Measurements from ENCODE around the gene ATXN1.

The ATXN1 gene

DNA sequence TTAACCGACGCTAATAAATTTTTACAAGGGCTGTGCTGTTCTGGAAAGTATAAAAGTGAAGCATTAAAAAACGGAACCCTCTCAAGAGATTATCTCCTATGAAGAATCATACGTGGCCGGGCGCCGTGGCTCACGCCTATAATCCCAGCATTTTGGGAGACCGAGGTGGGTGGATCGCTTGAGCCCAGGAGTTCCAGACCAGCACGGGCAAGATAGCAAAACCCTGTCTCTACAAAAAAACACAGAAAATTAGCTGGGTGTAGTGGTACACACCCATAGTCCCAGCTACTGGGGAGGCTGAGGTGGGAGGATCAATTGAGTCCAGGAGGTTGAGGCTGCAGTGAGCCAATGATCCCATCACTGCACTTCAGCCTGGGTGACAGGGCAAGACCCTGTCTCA, 439.4 kb downstream of the ATXN1 start:
- DNase-seq: no peak

DNA sequence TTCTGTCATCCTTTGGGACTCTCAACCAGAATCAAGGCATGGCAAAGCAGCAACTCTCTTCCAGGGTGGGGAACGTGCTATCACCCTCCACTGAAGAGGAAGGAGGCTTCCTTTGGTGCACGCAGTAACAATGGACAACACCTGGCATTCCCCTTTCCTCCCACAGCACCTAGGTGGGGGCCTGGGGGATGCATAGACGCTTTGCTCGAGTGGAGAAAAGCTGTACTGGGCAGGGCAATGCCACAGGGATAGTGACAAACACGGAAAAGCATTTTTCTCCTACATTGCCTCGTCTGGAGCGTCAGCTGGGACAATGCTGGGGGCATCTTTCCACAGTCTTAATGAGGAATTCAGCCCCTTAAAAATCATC, 439.9 kb downstream of the ATXN1 start:
- DNase-seq: no peak

DNA sequence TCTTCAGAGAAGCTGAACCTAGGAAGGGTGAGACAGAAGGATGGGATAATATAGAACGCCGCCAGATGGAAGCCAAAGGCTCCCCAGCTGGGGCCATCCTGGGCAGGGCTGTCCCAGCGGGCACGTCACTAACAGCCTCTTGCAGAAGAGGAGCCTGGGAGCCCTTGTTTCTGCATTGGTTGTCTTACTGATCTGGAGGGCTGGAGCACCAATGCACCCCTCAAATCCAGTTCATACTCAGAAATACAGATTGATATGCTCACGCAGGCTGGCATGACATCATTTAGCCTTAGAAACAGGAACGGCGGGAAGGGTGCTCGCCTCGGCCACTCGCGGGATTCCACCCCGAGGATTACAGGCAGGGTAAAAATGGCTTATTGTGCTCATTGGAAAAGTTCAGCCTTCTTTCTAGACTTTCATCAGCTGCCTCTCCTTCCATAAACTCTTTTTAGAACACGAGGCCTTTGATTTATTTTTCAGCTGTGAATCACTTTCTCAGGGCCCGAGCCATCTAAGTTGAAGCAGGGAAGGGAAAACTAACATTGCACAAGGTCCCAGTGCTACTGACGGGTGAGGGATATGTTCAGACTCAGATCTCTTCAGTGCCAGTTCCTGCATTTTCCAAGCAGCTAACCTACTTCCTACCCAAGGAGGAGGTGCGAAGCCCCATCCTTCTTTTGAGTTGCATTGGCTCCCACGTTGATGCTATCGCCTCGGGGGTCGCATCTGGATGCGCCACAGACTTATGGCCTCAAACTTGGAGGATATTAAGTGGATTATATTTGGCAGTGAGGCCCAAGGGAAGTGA, 440.5 kb downstream of the ATXN1 start:
- no peak for DNase-seq

DNA sequence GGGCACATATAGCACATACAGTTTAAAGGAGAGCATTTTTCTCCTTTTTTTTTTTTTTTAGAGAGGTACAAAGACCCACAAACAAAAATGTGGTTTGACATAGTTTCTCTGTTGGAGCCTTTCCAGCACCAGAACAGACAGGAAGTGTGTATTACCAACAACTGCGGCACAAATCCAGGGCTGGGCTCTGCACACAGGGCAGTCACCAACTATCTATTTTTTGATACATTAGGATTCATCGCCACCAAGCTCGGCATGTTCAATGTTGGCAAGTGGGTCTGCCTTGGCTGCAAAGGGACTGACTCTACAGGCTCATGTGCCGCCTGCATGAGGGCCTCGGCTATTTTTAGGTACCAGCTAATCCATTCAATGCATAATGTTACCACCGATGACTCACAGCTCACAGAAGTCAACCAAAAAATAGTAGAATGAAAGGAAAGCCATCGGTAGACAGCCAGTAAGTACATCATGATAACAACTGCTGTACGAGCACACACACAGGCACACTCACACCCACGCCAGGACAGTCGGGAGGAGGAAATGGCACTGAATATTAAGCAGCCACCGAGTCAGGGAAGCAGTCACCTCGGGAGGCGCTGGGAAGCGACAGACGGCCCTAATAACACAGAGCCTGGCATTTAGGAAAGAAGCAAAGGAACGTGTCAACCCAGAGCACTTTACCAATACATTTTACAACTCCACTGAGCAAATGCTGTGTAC, 441.3 kb downstream of the ATXN1 start:
- peak; percentile 45 for DNase-seq

DNA sequence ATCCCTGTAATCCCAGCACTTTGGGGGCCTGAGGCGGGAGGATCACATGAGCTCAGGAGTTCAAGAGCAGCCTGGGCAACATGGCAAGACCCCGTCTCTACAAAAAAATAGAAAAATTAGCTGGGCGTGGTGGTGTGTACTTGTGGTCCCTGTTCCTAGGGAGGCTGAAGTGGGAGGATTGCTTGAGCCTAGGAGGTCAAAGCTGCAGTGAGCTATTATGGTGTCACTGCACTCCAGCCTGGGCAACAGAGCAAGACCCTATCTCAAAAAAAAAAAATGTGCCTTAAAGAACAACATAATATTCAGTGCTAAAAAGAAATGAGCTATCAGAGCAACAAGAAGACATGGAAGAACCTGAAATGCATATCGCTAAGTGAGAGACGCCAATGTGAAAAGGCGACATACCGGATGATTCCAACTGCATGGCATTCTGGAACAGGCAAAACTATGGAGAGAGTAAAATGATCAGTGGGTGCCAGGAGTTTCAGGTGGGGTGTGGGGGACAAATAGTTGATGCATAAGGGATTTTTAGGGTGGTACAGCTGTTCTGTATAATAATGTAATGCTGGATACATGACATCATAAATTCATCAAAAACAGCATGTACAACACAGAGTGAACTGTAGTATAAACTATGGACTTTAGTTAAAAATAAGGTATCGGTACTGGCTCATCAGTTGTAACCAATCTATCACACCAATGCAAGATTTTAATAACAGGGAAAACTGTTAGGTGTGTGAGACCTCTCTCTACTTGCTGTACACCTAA, 442.1 kb downstream of the ATXN1 start:
- no peak for DNase-seq

DNA sequence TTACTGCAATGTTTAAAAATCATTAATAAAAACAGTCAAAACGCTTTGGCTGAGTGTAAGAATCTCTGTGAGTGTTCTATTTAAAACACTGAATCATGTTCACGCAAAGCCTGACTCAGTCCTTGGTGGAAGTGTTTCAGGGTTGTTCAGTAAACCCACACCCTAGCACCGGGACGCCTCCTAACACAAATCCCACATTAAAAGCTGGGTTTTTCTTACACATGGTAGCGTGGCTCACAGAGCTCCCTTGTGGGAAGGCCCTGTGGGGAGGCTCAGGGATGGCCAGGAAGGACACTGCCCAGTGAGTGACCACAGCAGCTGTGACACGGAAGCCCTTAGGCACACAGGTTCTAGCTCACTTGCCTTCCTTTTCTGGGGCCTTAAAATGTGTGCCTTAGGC, 442.7 kb downstream of the ATXN1 start:
- no peak for DNase-seq

DNA sequence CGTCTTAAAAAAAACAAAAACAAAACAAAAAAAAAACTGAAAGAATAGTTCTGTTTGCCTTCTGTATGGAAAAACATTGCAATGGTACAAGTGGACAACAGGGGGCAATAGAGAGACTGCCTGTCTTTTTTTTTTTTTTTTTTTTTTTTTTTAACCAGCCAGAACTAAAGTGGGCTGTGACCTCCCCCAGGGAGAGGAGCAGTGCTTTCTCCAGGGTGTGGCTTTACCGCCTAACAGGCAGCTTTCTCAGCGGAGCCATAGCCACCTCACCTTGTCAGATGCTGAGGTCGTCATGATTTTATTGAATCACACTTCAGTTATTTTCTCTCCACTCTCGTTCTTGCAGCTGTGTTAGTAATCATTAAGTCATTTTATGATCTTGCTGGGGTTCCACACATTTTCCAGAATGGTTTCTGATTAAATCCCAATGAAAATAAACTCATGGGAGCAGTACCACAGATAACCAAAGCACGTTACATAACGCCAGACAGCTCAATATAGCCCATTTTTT, 444.5 kb downstream of the ATXN1 start:
- no peak for DNase-seq

DNA sequence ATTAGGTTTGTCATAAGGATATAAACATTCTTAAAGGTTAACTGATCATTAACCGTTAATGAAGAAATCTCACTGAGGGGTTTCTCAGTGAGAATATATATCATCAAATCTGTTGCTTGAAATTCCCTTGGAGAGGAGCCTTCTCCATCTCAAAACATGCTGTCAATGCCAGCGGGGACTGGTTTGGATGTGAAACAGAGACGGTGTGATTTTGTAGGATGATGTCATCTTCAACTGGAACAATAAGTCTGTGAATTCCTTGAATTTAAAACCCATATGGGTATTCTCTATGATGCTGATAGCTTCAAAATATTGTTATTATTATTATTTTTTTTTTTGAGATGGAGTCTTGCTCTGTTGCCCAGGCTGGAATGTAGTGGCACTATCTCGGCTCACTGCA, 447.0 kb downstream of the ATXN1 start:
- no peak for DNase-seq

DNA sequence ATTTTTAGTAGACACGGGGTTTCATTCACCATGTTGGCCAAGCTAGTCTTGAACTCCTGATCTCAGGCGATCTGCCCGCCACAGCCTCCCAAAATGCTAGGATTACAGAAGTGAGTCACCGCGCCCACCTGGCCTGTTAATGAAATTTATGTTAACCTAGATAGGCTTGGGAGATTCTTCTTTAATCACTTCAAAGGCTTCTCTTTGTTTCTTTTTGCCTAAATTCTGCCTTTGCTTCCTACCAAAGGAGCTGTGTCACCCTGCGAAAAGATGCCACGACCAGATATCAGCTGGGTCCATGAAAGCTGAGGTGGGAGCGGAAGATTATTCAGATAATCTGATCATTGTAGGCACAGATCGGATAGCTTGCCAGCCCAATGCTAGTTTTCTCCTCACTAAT, 447.5 kb downstream of the ATXN1 start:
- DNase-seq: no peak

DNA sequence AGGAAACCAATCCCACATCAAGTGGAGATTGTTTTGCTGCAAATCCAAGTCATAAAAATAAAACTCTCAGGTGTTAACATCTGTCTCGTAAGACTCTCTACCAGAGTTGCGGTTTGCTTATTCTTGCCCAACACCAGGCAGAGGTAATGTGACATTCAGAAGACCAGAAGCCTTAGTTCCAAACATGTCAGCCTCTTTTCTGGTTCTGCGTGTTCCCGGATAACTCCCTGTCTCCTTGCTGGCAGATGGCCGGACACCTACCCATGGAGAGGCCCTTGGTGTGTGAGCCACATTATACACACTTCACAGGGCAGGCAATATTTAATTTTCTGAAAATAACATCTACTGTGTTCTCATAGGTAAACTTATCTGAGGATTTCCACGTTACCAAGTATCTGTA, 449.5 kb downstream of the ATXN1 start:
- DNase-seq: no peak

DNA sequence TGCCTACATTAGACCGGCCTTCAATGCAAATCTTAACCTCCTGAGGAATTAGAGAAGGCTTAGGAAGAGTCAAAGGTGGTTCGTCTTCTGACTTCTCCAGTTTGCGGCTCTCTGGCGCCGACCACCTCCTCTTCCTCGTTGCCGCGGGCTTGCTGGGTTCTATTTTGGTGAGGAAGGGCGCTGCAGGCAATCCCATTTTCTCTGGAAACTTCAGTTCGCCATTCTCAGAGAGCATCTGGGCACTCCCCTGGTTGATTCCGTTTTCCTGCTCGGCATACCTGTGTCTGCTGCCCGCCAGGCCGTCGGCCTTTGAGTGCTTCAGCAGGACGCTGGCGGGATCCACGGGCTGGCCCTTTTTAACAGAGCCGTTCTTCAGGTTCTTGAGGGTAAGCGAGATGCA, 454.9 kb downstream of the ATXN1 start:
- DNase-seq: no peak

DNA sequence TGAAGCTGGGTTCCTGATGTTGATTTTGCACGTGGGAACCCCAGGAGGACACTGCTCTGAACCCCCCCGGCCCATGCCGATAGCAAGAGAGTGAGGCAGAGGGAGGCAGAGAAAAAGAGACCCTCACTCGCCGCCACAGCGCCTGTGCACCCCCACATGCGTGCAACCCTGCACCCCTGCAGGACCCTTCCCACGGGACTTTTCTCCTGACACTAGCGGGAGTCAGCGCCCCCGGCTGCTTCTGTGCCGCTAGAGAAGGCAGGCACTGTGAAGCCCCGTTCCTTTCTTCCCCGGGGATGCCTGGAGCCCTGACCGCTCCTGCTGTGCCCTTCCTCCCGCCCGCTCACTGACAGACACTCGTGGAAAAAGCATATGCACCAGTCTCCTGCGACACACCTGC, 455.5 kb downstream of the ATXN1 start:
- no peak for DNase-seq

DNA sequence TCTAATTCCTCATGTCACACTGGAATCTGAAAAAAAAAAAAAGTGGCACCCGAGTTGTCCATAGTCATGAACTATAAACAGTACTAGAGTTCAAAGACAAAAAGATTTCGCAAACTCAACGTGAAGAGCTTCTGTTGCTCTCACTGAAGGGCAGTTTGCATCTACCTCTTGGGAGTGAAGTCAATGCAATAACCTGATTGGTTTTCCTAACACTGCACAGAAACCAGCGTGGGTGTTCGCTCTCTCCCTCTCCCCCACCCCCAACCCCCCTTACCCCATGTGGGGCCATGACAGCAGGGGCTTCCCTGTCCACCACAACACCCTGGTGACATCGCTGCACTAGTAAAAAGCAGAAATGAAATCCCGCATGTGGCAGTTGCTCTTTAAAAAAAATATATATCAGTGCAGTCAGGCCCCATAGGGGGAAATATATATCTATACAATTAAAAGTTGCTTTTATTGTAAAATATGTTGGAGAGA, 456.0 kb downstream of the ATXN1 start:
- no peak for DNase-seq

DNA sequence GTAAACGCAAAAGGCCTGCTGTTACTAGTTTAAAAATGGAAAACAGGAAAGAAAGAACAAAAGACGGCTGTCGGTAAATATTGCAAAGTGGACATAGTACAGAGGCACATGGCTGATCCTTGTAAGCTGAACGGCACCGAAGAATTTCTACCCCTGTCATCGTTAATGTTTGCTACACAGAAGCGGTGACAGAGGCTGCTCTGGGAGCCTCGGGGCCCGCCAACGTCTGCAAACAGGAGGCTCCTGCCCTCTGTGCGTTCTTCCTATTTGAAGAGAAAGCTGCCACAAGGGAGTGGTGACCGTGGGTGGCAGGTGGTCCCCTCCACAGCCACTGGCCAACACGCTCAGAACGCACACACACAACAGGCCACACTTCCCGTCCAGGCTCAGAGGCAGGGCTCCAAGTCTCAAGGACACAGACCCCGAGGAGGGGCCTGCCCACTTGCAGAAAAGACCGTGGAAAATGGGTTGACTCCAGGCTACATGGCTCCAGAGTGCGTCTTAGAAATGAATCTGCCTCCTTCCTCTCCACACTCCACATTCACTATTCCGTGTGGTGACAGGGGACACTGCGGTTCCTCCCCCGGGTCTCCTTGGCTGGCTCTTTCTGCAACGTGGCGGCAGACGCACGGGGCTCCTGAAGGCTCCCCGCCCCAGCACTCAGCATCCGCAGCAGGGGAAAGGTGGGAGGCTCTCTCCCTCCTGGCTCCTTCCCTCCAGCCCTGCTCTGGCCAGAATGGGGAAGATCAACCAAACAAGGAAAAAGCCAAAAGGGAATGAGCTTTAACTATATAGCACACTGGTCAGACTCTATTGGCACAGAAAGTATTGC, 458.3 kb downstream of the ATXN1 start:
- DNase-seq: no peak

DNA sequence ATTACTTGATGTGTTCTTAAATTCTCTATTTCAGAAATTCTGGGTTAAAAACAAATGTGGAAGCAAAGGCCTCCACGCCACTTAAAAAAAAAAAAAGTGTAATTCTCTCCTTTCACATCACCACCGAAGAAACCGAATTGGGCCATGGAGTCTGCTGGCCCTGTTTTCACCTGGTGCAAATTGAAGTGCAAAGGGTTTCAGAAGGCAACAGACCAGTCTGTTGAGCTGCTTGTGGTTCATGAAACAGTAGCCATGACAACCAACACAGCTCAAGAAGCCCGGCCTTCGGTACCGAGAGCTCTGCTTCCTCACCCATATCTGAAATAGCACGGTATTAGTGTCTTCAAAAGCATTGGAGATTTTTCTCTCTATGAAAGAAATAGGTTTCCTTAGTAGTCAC, 459.7 kb downstream of the ATXN1 start:
- no peak for DNase-seq

DNA sequence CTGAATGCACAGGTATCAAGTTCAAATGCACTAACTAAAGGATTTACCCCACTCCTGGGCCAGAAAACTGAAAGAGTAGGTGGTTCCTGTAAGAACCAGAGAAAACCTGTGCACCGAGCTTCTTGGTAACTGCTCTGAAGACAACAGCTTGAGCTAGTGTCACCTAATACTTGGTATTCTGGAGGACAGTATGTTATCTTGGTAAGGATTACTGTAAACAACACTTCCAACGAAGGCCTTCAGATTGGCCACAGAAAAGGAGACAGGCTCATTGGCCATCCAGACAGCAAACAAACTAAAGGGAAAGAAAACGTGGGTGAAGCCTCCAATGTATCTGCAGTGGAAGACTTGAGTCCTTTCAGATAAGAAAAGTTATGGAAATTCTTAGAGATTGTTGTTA, 461.4 kb downstream of the ATXN1 start:
- no peak for DNase-seq

DNA sequence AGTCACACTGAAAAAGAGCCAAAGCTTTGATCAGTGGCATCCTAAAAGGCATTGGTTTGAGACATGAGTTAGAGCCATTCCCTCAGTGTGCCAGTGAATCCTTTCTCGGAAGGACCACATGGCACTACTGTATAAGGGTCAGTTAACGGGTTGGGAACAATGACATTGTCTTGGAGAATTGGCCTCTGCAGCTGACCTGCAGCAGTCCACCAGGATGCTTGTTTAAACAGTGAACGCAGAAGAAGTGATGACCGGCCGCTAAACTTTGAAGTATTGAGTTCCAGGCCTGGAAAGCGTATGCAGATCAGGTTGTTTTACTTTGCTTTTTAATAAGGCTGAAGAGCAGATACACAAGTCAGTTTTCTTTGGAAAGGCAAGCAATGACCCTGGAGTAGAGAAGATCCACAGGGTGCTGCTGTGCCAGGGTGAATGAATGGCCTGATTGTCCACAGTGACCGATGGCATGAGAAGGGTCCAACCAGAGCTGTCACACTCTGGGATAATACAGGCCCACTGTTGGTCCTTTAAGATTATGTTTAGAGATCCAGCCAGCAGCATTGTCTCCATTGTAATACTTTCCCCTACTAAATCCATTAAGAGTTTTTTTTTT, 465.1 kb downstream of the ATXN1 start:
- no peak for DNase-seq

DNA sequence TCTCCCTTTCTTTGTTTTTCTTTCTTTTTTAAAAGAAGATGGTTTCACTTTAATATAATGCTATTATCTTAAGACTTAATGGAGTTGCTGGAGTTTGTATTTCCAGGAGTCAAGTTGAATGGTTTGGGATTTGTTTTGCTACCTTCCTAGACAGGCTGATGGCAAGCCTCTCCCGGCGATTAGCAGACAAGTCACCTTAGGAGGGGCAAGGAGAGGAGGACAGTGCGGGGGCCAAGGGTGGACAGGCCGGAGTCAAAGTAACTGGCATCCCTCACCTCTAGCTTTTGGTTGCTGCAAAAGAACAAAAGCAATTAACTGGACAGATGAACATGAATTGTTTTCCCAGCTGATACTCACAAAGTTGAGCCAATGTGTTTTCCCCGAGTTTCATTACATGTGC, 465.8 kb downstream of the ATXN1 start:
- no peak for DNase-seq

DNA sequence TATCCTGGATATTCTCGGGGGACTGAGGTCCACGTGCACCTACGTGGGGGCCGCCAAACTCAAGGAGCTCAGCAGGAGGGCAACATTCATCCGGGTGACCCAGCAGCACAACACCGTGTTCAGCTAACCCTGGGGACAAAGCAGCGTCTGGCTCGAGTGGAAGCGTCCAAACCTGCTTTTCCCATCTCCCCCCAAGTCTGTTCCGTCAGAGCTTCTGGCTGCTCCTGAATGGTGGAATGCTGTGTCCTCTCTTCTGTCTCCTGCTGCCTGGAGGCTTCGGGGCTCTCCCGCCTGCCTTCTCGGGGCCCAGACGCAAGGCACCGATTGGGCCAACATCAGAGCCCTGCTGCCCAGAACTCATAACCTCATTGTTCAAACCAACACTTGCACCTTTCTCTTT, 466.2 kb downstream of the ATXN1 start:
- DNase-seq: no peak

DNA sequence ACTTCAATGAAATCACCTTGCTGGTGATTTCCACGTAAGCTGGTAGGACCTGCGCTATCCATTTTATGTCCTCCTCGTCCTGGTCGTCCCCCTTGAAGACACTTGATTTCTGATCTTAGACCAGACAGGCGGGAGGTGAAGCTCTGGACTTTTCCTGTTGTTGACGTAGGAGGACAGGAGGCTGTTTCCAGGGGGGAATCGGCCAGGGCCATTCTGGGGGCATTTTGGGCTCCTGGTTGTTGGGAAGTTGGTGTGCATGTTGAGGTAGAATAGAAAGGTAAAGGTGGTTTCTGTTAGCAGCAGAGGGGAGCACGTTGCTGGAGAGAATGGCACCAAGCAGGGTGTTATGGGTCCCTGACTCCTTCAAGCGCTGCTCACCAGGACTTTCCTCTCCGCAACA, 466.9 kb downstream of the ATXN1 start:
- no peak for DNase-seq

DNA sequence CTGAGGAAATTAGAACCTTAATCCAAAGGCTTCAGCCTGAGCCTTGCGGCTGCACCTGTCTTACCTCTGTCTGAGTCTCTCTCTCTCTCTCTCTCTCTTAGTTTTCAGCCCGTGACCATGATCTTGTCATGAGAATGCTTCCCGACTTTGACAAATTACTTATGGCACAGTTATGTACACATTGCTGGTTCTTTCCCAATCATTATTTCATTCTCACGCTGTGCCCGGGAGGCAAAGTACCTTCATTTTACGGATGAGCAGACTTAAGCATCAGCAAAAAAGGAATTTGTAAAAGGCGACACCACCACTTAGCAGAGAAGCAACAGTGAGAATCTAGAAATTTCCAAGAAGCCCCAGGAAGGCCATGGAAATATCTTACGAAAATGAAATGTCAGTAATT, 468.3 kb downstream of the ATXN1 start:
- DNase-seq: no peak

DNA sequence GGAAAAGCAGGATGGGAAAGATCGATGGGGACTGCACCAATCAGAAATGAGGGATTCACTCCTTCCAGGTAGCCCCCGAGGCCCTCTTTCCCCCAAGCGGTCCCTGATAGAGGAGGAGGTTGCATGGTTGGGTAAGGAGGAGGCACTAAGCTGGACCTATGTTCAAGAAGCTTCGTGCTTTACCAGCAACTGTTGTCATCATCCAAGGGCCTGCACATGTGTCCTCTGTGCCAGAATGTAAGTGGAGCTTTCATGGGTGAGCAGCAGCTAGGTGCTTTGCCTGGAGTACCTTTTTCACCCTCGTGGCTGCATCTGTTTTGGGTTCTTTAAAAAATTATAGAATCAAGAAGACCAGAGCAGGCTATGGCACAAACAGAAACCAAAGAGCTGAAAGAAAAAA, 468.8 kb downstream of the ATXN1 start:
- no peak for DNase-seq

Data from effector CD8-positive, alpha-beta T cell (primary cell).